Measurements from ENCODE around the gene PIK3C3. TPM values are rescaled to one million over a fixed set of nuclear protein-coding genes. Genes with fewer than 3 reads are reported as not detected.

PIK3C3 gene
- total RNA-seq, 2 experiments from 2014 or later: 51.7 to 65.8 TPM

DNA sequence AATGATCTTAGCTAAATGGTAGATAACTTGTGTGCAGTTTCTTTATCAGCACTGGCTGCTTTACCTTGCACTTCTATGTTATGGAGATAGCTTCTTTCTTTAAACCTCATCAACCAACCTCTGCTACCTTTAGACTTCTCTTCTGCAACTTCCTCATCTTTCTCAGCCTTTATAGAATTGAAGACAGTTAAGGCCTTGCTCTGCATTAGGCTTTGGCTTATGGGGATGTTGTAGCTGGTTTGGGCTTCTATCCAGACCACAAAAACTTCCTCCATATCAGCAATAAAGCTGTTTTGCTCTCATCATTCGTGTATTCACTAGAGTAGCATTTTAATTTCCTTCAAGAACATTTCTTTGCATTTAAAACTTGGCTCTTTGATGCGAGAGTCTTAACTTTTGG, 123.7 kb downstream of the PIK3C3 start:
- Mint-ChIP-seq H3K4me3 (no peak overlapping the region), H3K27ac (no peak overlapping the region), H3K9me3 (no peaks in the 10 kb centered on the region), H3K27me3 (no peaks in the 10 kb centered on the region), H3K4me1 (peaks cover 8% of the 10 kb centered on the region), H3K36me3 (peaks cover 50% of the 10 kb centered on the region)
- POLR2A ChIA-PET: no interaction called here
- DNase-seq: no peak
- no peak for ATAC-seq (ENCODE audit: low read depth)

GRCh38 chr18:42080340-42080739, 125.3 kb downstream of the PIK3C3 start:
- Mint-ChIP-seq H3K27ac (no peak overlapping the region), H3K27me3 (no peaks in the 10 kb centered on the region), H3K4me1 (peaks cover 8% of the 10 kb centered on the region), H3K9me3 (no peaks in the 10 kb centered on the region), H3K36me3 (peaks cover 46% of the 10 kb centered on the region), H3K4me3 (no peak overlapping the region)
- POLR2A ChIA-PET: no interaction called here
- DNase-seq: no peak
- no peak for ATAC-seq (ENCODE audit: low read depth)

GRCh38 chr18:42082415-42083234, 127.6 kb downstream of the PIK3C3 start:
- POLR2A ChIA-PET: no interaction called here
- peaks cover 48% of the 10 kb centered on the region for H3K36me3 Mint-ChIP-seq
- H3K9me3 Mint-ChIP-seq: no peaks in the 10 kb centered on the region
- no peak overlapping the region for H3K27ac Mint-ChIP-seq
- ATAC-seq (ENCODE audit: low read depth): no peak
- peaks cover 8% of the 10 kb centered on the region for H3K4me1 Mint-ChIP-seq
- DNase-seq: no peak
- no peak overlapping the region for H3K4me3 Mint-ChIP-seq
- H3K27me3 Mint-ChIP-seq: no peaks in the 10 kb centered on the region

DNA sequence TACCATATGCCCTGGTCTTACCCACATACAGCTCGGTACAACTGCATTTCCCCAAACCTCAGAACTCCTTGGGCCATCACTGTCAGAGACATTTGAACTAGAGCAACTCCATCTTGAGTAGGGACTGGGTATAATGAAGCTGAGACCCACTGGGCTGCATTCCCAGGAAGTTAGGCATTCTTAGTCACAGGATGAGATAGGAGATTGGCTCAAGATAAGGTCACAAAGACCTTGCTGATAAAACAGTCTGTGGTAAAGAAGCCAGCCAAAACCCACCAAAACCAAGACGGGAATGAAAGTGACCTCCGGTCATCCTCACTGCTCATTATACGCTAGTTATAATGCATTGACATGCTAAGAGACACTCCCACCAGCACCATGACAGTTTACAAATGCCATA, 131.3 kb downstream of the PIK3C3 start:
- H3K27me3 Mint-ChIP-seq: no peaks in the 10 kb centered on the region
- POLR2A ChIA-PET: no interaction called here
- H3K36me3 Mint-ChIP-seq: peaks cover 36% of the 10 kb centered on the region
- H3K4me3 Mint-ChIP-seq: no peak overlapping the region
- H3K9me3 Mint-ChIP-seq: peaks cover 1% of the 10 kb centered on the region
- no peak overlapping the region for H3K27ac Mint-ChIP-seq
- DNase-seq: no peak
- peaks cover 5% of the 10 kb centered on the region for H3K4me1 Mint-ChIP-seq
- ATAC-seq (ENCODE audit: low read depth): no peak

GRCh38 chr18:42087235-42087634, 132.2 kb downstream of the PIK3C3 start:
- H3K4me3 Mint-ChIP-seq: no peak overlapping the region
- no peak overlapping the region for H3K27ac Mint-ChIP-seq
- ATAC-seq (ENCODE audit: low read depth) (no peak), DNase-seq (no peak)
- H3K9me3 Mint-ChIP-seq: peaks cover 1% of the 10 kb centered on the region
- POLR2A ChIA-PET: no interaction called here
- no peaks in the 10 kb centered on the region for H3K27me3 Mint-ChIP-seq
- H3K36me3 Mint-ChIP-seq: peaks cover 29% of the 10 kb centered on the region
- H3K4me1 Mint-ChIP-seq: peaks cover 5% of the 10 kb centered on the region

DNA sequence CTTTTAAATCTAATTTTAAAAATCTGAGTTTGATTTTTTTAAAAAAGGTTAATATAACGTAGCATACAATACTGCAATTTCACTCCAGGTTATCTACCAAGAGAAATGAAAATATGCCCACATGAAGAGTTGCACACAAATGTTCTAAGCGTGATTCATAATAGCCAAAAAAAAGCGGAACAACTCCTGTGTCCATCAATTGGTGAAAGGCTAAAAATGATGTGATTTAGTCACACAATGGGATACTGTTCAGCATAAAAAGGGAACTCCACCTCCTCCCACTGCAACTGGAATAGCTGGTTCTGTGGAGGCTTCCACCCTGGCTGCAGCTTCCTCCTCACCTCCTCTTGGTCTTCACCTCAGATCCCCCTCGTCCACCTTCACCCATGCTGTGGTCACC, 132.8 kb downstream of the PIK3C3 start:
- Mint-ChIP-seq H3K9me3 (peaks cover 1% of the 10 kb centered on the region), H3K36me3 (peaks cover 24% of the 10 kb centered on the region), H3K27ac (no peak overlapping the region), H3K4me3 (no peak overlapping the region), H3K27me3 (no peaks in the 10 kb centered on the region), H3K4me1 (no peaks in the 10 kb centered on the region)
- ATAC-seq (ENCODE audit: low read depth): no peak
- DNase-seq: no peak
- POLR2A ChIA-PET: no interaction called here

- DNase-seq: no peak
- no peaks in the 10 kb centered on the region for H3K4me1 Mint-ChIP-seq
- peaks cover 1% of the 10 kb centered on the region for H3K9me3 Mint-ChIP-seq
- ATAC-seq (ENCODE audit: low read depth): no peak
- no peaks in the 10 kb centered on the region for H3K27me3 Mint-ChIP-seq
- peaks cover 3% of the 10 kb centered on the region for H3K36me3 Mint-ChIP-seq
- POLR2A ChIA-PET: no interaction called here
- no peak overlapping the region for H3K27ac Mint-ChIP-seq
- H3K4me3 Mint-ChIP-seq: no peak overlapping the region
Measured at GRCh38 chr18:42092848-42093247, 137.8 kb downstream of the PIK3C3 start.

DNA sequence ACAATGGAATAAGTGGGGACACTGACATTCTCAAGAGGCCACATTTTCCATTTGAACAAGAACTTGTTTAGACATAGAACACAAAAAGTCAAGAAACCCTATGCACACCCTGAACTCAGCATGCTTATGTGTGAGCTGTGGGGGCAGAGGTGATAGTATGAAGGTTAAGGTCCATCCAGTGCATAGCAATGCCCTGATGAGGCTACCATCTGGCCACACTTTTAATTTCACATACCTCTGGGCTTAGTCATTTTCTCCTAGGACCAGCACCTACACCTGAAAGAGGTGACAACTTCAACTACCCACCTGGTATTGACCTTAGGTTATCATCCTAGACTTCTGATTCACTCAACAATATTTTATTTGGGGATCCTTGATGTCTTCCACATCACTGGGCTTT, 139.8 kb downstream of the PIK3C3 start:
- Mint-ChIP-seq H3K4me3 (no peak overlapping the region), H3K9me3 (no peaks in the 10 kb centered on the region), H3K27ac (no peak overlapping the region), H3K27me3 (no peaks in the 10 kb centered on the region), H3K36me3 (no peaks in the 10 kb centered on the region), H3K4me1 (no peaks in the 10 kb centered on the region)
- POLR2A ChIA-PET: no interaction called here
- no peak for ATAC-seq (ENCODE audit: low read depth)
- no peak for DNase-seq

- Mint-ChIP-seq H3K36me3 (no peaks in the 10 kb centered on the region), H3K9me3 (no peaks in the 10 kb centered on the region), H3K4me3 (no peak overlapping the region), H3K4me1 (peaks cover under 1% of the 10 kb centered on the region), H3K27ac (no peak overlapping the region), H3K27me3 (no peaks in the 10 kb centered on the region)
- ATAC-seq (ENCODE audit: low read depth): no peak
- no peak for DNase-seq
- POLR2A ChIA-PET: no interaction called here
Measured at GRCh38 chr18:42095732-42096377, 140.8 kb downstream of the PIK3C3 start.

GRCh38 chr18:42100248-42100647, 145.2 kb downstream of the PIK3C3 start:
- Mint-ChIP-seq H3K4me1 (peaks cover 4% of the 10 kb centered on the region), H3K27me3 (no peaks in the 10 kb centered on the region), H3K36me3 (no peaks in the 10 kb centered on the region), H3K9me3 (no peaks in the 10 kb centered on the region), H3K4me3 (no peak overlapping the region), H3K27ac (no peak overlapping the region)
- POLR2A ChIA-PET: no interaction called here
- DNase-seq (no peak), ATAC-seq (ENCODE audit: low read depth) (no peak)

- POLR2A ChIA-PET: no interaction called here
- Mint-ChIP-seq H3K27me3 (no peaks in the 10 kb centered on the region), H3K4me3 (no peak overlapping the region), H3K36me3 (no peaks in the 10 kb centered on the region), H3K27ac (no peak overlapping the region), H3K4me1 (peaks cover 4% of the 10 kb centered on the region), H3K9me3 (no peaks in the 10 kb centered on the region)
- no peak for ATAC-seq (ENCODE audit: low read depth)
- no peak for DNase-seq
Measured at GRCh38 chr18:42100911-42101310, 145.9 kb downstream of the PIK3C3 start.

DNA sequence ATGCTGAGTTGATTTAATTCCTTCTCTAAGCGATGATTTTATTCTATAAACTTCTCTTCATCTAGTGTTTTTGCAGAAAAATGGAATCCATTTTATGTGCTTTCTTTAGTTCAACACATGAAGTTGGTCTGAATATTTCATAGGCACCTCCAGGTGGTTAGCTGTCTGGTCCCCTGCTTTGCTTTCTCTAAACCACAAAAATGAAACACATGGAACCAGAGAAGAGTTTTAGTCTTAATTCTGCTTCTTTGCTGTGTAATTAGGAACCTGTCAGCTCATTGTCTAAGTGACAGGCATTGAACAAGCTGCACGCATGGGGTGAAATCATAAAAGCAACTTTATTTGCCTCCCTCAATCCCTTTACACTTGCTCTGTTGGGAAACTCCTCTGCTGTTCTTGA, 150.4 kb downstream of the PIK3C3 start:
- no peaks in the 10 kb centered on the region for H3K9me3 Mint-ChIP-seq
- POLR2A ChIA-PET: no interaction called here
- no peaks in the 10 kb centered on the region for H3K36me3 Mint-ChIP-seq
- peaks cover 4% of the 10 kb centered on the region for H3K4me1 Mint-ChIP-seq
- H3K4me3 Mint-ChIP-seq: no peak overlapping the region
- H3K27me3 Mint-ChIP-seq: no peaks in the 10 kb centered on the region
- DNase-seq: no peak
- no peak for ATAC-seq (ENCODE audit: low read depth)
- H3K27ac Mint-ChIP-seq: no peak overlapping the region

GRCh38 chr18:42106784-42107183, 151.8 kb downstream of the PIK3C3 start:
- no peaks in the 10 kb centered on the region for H3K27me3 Mint-ChIP-seq
- no peak for ATAC-seq (ENCODE audit: low read depth)
- DNase-seq: no peak

DNA sequence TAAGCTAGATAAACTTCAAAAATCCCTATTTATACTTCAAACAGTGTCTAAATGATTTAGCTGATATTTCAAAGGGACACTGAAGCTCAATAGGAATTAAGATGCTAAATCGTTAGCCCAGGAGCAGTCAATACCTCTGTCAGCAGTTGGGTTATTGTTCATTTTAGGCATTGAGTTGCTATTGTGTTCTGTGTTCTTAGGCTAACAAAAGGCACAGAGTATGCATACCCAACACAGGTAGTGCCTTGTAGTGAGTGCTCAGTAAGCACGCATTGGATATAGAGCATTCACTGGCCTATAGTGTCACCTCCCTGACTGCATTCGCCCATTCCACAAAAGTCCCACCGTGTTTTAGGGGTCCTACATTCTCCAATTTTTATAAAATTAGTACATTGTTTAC, 152.3 kb downstream of the PIK3C3 start:
- no peak for ATAC-seq (ENCODE audit: low read depth)
- Mint-ChIP-seq H3K4me1 (no peaks in the 10 kb centered on the region), H3K36me3 (no peaks in the 10 kb centered on the region), H3K27ac (no peak overlapping the region), H3K9me3 (no peaks in the 10 kb centered on the region), H3K4me3 (no peak overlapping the region), H3K27me3 (no peaks in the 10 kb centered on the region)
- POLR2A ChIA-PET: no interaction called here
- no peak for DNase-seq

More at GRCh38 chr18:42106784-42107183, 151.8 kb downstream of the PIK3C3 start:
- Mint-ChIP-seq H3K27ac (no peak overlapping the region), H3K4me1 (no peaks in the 10 kb centered on the region), H3K9me3 (no peaks in the 10 kb centered on the region), H3K36me3 (no peaks in the 10 kb centered on the region), H3K4me3 (no peak overlapping the region)
- POLR2A ChIA-PET: no interaction called here

Measured in activated naive CD8-positive, alpha-beta T cell treated with anti-CD3 and anti-CD28 coated beads, Interleukin-2, amount 10 ng/mL, durations not matched to agents 7 days and 5 days (primary cell).